Upper lobe of left lung (tissue), 4 donors: ENCODE results near the gene CGB3.

ENCODE experiments used
- POLR2AphosphoS5 ChIP-seq, 2 donors: sonication (generic); formaldehyde crosslinking; IDR thresholded peaks; one replicate each; pipeline ENCODE4 v1.5.1; 2017; ENCODE audit warnings: antibody characterized with exemption in 2 of 2
- TF ChIP-seq, protein P1 (sequence below), 6 experiments: fragments of 450-650 bp in 4 of 6; fragments of 200-600 bp in 2 of 6; sonication (generic) in 2 of 6; IDR thresholded peaks; one replicate each; pipeline ENCODE4 v1.5.1; 2016 to 2019; ENCODE audit warnings: antibody characterized with exemption in 6 of 6

DNA sequence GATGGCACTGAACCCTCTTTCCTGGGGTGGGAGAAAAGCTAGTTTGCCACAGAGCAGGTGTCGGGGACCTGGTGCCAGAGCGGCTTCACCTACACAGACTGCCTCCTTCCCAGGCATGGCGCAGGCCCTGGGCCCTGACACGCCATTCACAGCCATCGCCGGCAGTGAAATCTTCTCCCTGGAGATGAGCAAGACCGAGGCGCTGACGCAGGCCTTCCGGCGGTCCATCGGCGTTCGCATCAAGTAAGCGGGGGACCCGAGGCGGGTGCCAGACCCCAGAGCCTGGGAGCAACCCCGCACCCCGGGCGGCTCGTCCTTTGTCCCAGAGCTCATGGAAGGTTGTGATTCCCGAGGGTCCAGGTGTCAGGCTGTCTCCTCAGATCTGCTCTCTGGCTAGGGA, 17.2 kb downstream of the CGB3 start:
- TF ChIP-seq, protein P1, sequence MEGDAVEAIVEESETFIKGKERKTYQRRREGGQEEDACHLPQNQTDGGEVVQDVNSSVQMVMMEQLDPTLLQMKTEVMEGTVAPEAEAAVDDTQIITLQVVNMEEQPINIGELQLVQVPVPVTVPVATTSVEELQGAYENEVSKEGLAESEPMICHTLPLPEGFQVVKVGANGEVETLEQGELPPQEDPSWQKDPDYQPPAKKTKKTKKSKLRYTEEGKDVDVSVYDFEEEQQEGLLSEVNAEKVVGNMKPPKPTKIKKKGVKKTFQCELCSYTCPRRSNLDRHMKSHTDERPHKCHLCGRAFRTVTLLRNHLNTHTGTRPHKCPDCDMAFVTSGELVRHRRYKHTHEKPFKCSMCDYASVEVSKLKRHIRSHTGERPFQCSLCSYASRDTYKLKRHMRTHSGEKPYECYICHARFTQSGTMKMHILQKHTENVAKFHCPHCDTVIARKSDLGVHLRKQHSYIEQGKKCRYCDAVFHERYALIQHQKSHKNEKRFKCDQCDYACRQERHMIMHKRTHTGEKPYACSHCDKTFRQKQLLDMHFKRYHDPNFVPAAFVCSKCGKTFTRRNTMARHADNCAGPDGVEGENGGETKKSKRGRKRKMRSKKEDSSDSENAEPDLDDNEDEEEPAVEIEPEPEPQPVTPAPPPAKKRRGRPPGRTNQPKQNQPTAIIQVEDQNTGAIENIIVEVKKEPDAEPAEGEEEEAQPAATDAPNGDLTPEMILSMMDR (IDR thresholded peaks at IDR 0.05): no peak
- TF ChIP-seq POLR2AphosphoS5 (IDR thresholded peaks at IDR 0.05): no peak
